Measurements from ENCODE around the gene USP17L12. TPM values are rescaled to one million over a fixed set of nuclear protein-coding genes. Genes with fewer than 3 reads are reported as not detected.
"Not testable (repeated sequence)": the region's sequence is repeated elsewhere in the genome, so short reads cannot be mapped to it uniquely, and the experiment has no call there.

The USP17L12 gene
- total RNA-seq, 1 donor from 2014 or later: not detected

- not testable (repeated sequence) for H3K27ac Mint-ChIP-seq (ENCODE audit: unreplicated experiment); H3K4me1 Mint-ChIP-seq (ENCODE audit: unreplicated experiment); H3K36me3 Mint-ChIP-seq (ENCODE audit: unreplicated experiment); H3K9me3 Mint-ChIP-seq (ENCODE audit: unreplicated experiment); H3K4me3 Mint-ChIP-seq (ENCODE audit: unreplicated experiment); DNase-seq (ENCODE audit: extremely low spot score, unreplicated experiment); H3K27me3 Mint-ChIP-seq (ENCODE audit: unreplicated experiment)
Measured at GRCh38 chr4:9257824-9258223, 37.9 kb downstream of the USP17L12 start, which contains the start of gene USP17L20. TSS of gene USP17L20 (plus strand) at chr4:9258124. CDS start at chr4:9258124, 0 bp downstream.

DNA sequence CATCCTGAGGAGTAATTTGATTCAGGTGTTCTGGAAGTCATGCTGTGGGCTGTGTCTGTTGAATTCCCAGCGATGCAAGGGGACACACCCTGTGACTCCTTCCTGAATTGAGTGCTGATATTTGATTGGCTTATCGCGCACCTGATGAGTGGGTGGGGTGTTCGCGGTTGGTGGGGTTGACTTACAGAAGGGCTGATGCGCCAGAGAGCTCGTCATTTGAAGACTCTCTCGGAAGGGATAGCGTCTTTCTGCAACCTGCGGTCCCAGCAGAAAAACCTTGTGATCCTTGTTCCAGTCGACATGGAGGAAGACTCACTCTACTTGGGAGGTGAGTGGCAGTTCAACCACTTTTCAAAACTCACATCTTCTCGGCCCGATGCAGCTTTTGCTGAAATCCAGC, 42.6 kb downstream of the USP17L12 start, which contains the start of gene USP17L21:
USP17L21 (plus strand) TSS at position 301 of the 400 bp plus-strand sequence; CDS start at position 301, 0 bp downstream.
- not testable (repeated sequence) for H3K9me3 Mint-ChIP-seq (ENCODE audit: unreplicated experiment); H3K36me3 Mint-ChIP-seq (ENCODE audit: unreplicated experiment); H3K4me3 Mint-ChIP-seq (ENCODE audit: unreplicated experiment)

GRCh38 chr4:9267319-9267718, 47.4 kb downstream of the USP17L12 start, which contains the start of gene USP17L22:
TSS of gene USP17L22 (plus strand) at chr4:9267619. CDS start at chr4:9267619, 0 bp downstream.
- not testable (repeated sequence) for DNase-seq (ENCODE audit: extremely low spot score, unreplicated experiment); H3K27me3 Mint-ChIP-seq (ENCODE audit: unreplicated experiment); H3K4me3 Mint-ChIP-seq (ENCODE audit: unreplicated experiment); H3K9me3 Mint-ChIP-seq (ENCODE audit: unreplicated experiment); H3K36me3 Mint-ChIP-seq (ENCODE audit: unreplicated experiment); H3K27ac Mint-ChIP-seq (ENCODE audit: unreplicated experiment); H3K4me1 Mint-ChIP-seq (ENCODE audit: unreplicated experiment)

More for the DNA sequence above, 42.6 kb downstream of the USP17L12 start, which contains the start of gene USP17L21:
- H3K4me1 Mint-ChIP-seq (ENCODE audit: unreplicated experiment); DNase-seq (ENCODE audit: extremely low spot score, unreplicated experiment); H3K27ac Mint-ChIP-seq (ENCODE audit: unreplicated experiment); H3K27me3 Mint-ChIP-seq (ENCODE audit: unreplicated experiment): not testable (repeated sequence)

Other genes with a start within 250 kb of the USP17L12 start
- gene FAM90A26, start 49.7 kb upstream of the USP17L12 start, total RNA-seq: not detected in 2 replicates
- not detected in 2 replicates for gene USP17L10, start 9.5 kb upstream of the USP17L12 start, total RNA-seq
- not detected in 2 replicates for gene USP17L11, start 4.7 kb upstream of the USP17L12 start, total RNA-seq
- gene USP17L13, start 4.7 kb downstream of the USP17L12 start, total RNA-seq: not detected in 2 replicates
- not detected in 2 replicates for gene USP17L15, start 14.2 kb downstream of the USP17L12 start, total RNA-seq
- not detected in 2 replicates for gene USP17L17, start 23.7 kb downstream of the USP17L12 start, total RNA-seq
- gene USP17L18, start 28.5 kb downstream of the USP17L12 start, total RNA-seq: not detected in 2 replicates
- not detected in 2 replicates for gene USP17L19, start 33.2 kb downstream of the USP17L12 start, total RNA-seq
- not detected in 2 replicates for gene USP17L20, start 38.0 kb downstream of the USP17L12 start, total RNA-seq
- not detected in 2 replicates for gene USP17L21, start 42.7 kb downstream of the USP17L12 start, total RNA-seq
- not detected in 2 replicates for gene USP17L22, start 47.5 kb downstream of the USP17L12 start, total RNA-seq
- gene USP17L24, start 105.0 kb downstream of the USP17L12 start, total RNA-seq: not detected in 2 replicates
- gene USP17L25, start 109.8 kb downstream of the USP17L12 start, total RNA-seq: not detected in 2 replicates
- gene USP17L26, start 114.5 kb downstream of the USP17L12 start, total RNA-seq: not detected in 2 replicates
- not detected in 2 replicates for gene USP17L5, start 119.3 kb downstream of the USP17L12 start, total RNA-seq
- not detected in 2 replicates for gene USP17L27, start 124.0 kb downstream of the USP17L12 start, total RNA-seq
- gene USP17L28, start 128.7 kb downstream of the USP17L12 start, total RNA-seq: not detected in 2 replicates
- gene USP17L29, start 133.5 kb downstream of the USP17L12 start, total RNA-seq: not detected in 2 replicates
- not detected in 2 replicates for gene USP17L30, start 143.0 kb downstream of the USP17L12 start, total RNA-seq
- not detected in 2 replicates for gene DEFB131A, start 224.3 kb downstream of the USP17L12 start, total RNA-seq